GM21717 (cell line): ENCODE data around the gene NELFCD.

Source experiments
- ATAC-seq: cut with Tn5 transposase; IDR thresholded peaks from one replicate; pipeline ENCODE4 v1.9.1; 2021; ENCODE audit warnings: mild to moderate bottlenecking, moderate library complexity; ENCODE audit not compliant: unreplicated experiment

NELFCD gene

GRCh38 chr20:59042796-59043631 lies 62.0 kb downstream of the NELFCD start:
- ATAC-seq = peak; percentile 81

- no peak for ATAC-seq
Measured at GRCh38 chr20:59043698-59044097, 62.6 kb downstream of the NELFCD start.

GRCh38 chr20:59044295-59044694 lies 63.2 kb downstream of the NELFCD start:
- ATAC-seq = no peak
